ENCODE data around the gene TBC1D19.

TBC1D19 gene

GRCh38 chr4:26749867-26750266 lies 166.0 kb downstream of the TBC1D19 start:
- TF ChIP-seq FOXP2 (optimal IDR thresholded peaks at IDR 0.05; ENCODE audit: borderline replicate concordance, extremely low read depth, extremely low read length, insufficient read depth) (no peak), REST (IDR thresholded peaks at IDR 0.05; ENCODE audit: insufficient read depth in 1 of 2, low read depth in 2 of 2, low read length in 2 of 2) (no peak), TAF1 (IDR thresholded peaks at IDR 0.05; ENCODE audit: borderline replicate concordance, insufficient read depth, low read length) (no peak), SIN3A (IDR thresholded peaks at IDR 0.05; ENCODE audit: borderline replicate concordance, insufficient read depth, low read length) (no peak), POLR2AphosphoS5 (IDR thresholded peaks at IDR 0.05; ENCODE audit: low read depth, low read length) (no peak)

DNA sequence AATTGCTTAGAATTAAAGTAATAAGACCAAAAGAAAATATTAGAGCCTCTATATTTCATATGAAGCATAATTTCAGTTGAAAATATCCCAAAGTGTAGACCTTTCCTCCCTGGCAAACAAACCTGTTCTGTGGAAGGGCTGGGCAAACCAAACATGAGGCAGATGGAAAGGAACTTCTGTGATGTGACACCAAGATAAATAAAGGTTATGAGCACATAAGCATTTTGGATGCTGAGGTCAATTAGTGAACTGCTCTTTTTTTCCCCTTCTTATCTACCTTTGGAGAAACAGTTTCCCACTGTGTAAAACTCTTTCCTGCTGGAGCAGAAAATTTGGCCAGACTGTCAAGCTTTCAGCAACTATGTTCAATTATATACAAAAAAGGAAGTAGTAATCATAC lies 167.1 kb downstream of the TBC1D19 start:
- TF ChIP-seq REST (IDR thresholded peaks at IDR 0.05; ENCODE audit: insufficient read depth in 1 of 2, low read depth in 2 of 2, low read length in 2 of 2) = no peak
- no peak for TF ChIP-seq TAF1 (IDR thresholded peaks at IDR 0.05; ENCODE audit: borderline replicate concordance, insufficient read depth, low read length)
- TF ChIP-seq POLR2AphosphoS5 (IDR thresholded peaks at IDR 0.05; ENCODE audit: low read depth, low read length) = no peak
- TF ChIP-seq SIN3A (IDR thresholded peaks at IDR 0.05; ENCODE audit: borderline replicate concordance, insufficient read depth, low read length) = no peak
- no peak for TF ChIP-seq FOXP2 (optimal IDR thresholded peaks at IDR 0.05; ENCODE audit: borderline replicate concordance, extremely low read depth, extremely low read length, insufficient read depth)

- TF ChIP-seq POLR2AphosphoS5 (IDR thresholded peaks at IDR 0.05; ENCODE audit: low read depth, low read length) (no peak), TAF1 (IDR thresholded peaks at IDR 0.05; ENCODE audit: borderline replicate concordance, insufficient read depth, low read length) (no peak), FOXP2 (optimal IDR thresholded peaks at IDR 0.05; ENCODE audit: borderline replicate concordance, extremely low read depth, extremely low read length, insufficient read depth) (no peak), SIN3A (IDR thresholded peaks at IDR 0.05; ENCODE audit: borderline replicate concordance, insufficient read depth, low read length) (no peak), REST (IDR thresholded peaks at IDR 0.05; ENCODE audit: insufficient read depth in 1 of 2, low read depth in 2 of 2, low read length in 2 of 2) (no peak)
Measured at GRCh38 chr4:26751838-26752237, 168.0 kb downstream of the TBC1D19 start.

- TF ChIP-seq POLR2AphosphoS5 (IDR thresholded peaks at IDR 0.05; ENCODE audit: low read depth, low read length) (no peak), TAF1 (IDR thresholded peaks at IDR 0.05; ENCODE audit: borderline replicate concordance, insufficient read depth, low read length) (no peak), FOXP2 (optimal IDR thresholded peaks at IDR 0.05; ENCODE audit: borderline replicate concordance, extremely low read depth, extremely low read length, insufficient read depth) (no peak), SIN3A (IDR thresholded peaks at IDR 0.05; ENCODE audit: borderline replicate concordance, insufficient read depth, low read length) (no peak), REST (IDR thresholded peaks at IDR 0.05; ENCODE audit: insufficient read depth in 1 of 2, low read depth in 2 of 2, low read length in 2 of 2) (no peak)
Measured at GRCh38 chr4:26753187-26753586, 169.3 kb downstream of the TBC1D19 start.

GRCh38 chr4:26753617-26754016 lies 169.7 kb downstream of the TBC1D19 start:
- no peak for TF ChIP-seq SIN3A (IDR thresholded peaks at IDR 0.05; ENCODE audit: borderline replicate concordance, insufficient read depth, low read length)
- no peak for TF ChIP-seq FOXP2 (optimal IDR thresholded peaks at IDR 0.05; ENCODE audit: borderline replicate concordance, extremely low read depth, extremely low read length, insufficient read depth)
- no peak for TF ChIP-seq TAF1 (IDR thresholded peaks at IDR 0.05; ENCODE audit: borderline replicate concordance, insufficient read depth, low read length)
- TF ChIP-seq POLR2AphosphoS5 (IDR thresholded peaks at IDR 0.05; ENCODE audit: low read depth, low read length) = no peak
- no peak for TF ChIP-seq REST (IDR thresholded peaks at IDR 0.05; ENCODE audit: insufficient read depth in 1 of 2, low read depth in 2 of 2, low read length in 2 of 2)

All from PFSK-1 (cell line).